Posterior vena cava (tissue), 2 donors: ENCODE data around the gene CC2D1B. TPM values are rescaled to one million over a fixed set of nuclear protein-coding genes. Genes with fewer than 3 reads are reported as not detected.

Experiments used
- DNase-seq: peaks from one replicate; pipeline ENCODE4 v3.0.0-alpha.2; 2020; ENCODE audit warnings: low spot score
- intact Hi-C, 2 donors: fragments of 100-400 bp; cut with DNase I; formaldehyde crosslinking; loops; one replicate each; pipeline versions ENCODE4 v1.14.1 to v1.14.2; 2022 to 2023
- total RNA-seq, 2 donors: library from RNA; stranded (reverse); fragmentation: NEBNext Ultra II Directional; extraction: Animal tissue kit (Norgen Biotek cat#: 25700); gene quantifications; one replicate each; pipeline ENCODE4 v1.2.1, GENCODE V29; 2021
- donor health status: DM: yes; HTN: yes; CAD: no.
- donor health status: DM: yes; HTN: yes; CAD: no.

Gene CC2D1B
- total RNA-seq, 2 donors from 2014 or later = 19.9 to 23.2 TPM

DNA sequence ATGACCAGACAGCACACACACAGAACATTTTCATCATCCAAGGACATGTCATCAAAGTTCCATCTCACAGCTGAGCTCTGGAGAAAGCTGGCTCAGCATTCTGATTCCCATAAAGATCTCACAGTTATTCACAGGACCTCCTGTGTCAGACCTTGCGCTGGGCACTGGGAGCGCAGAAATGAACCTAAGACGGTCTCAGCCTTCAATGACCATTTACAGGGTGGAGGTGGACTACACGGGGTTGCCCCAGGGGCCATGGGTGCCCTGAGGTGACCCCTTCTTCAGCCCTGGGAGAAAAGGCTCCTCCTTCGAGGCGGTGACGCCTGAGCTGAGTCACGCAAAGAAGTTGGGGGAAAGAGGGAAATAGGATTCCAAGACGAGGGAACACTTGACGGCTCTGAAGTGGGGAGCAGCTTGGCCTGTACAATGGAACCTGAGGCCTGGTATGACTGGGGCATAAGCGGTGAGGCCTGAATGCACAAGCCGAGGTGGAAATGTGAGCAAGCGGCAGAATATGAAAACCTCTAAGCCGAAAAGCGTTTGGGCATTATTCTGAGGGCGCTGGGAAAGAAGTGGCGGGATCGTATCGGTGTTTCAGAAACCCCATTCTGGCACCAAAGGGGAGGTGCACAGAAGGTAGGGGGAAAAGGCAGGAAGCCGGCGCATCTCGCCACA, 797 bp downstream of the CC2D1B start:
- peak; percentile 90 for DNase-seq
- intact Hi-C loops = no loop called here

DNA sequence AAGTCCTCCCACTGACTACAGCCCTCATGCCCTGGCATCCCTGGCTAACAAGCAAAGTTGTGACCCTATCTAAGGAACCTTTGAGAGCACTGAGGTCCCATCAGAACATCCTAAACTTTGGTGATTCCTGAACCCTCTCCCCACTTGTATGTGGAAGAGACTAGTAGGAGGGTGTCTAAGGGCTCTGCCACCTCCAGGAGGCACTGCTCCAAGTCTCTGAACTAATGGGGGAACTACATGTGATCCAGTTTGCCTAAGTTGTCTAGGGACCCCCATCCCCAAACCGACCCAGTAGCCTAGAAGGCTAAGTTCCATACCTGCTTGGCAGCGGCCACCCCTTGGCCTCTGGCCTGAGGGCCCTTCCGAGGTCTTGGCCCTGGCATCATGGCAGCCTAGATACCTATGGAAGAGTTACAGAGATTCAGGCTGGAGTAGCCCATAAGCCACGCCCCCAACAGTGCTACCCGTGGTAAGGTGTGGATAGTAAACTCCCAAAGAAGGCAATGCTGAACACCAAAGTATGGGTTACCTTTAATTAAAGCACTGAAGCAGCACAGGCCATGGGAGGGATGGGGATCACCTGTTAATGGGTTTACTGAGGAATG, 1.7 kb downstream of the CC2D1B start:
- intact Hi-C loops = no loop called here

DNA sequence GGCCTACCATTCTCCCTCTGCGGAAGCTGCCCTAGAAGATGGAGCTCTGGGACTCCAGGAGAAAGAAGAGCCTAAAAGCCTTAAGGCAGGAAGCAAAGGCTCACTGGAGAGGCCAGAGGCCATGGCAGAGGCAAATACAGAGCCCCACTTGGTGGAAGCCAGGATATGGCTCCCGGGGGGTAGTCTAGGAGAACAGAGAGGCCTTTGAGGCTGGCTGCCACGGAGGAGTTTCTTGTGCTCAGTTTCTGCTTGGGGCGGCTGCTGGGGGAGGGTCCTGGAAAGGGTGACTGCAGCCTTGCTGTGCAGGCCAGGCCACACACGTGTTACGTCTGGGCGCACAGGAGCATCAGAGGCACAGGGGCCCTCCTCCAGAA, 5.4 kb downstream of the CC2D1B start:
- intact Hi-C loops = no loop called here
- DNase-seq = no peak

More for the DNA sequence above, 1.7 kb downstream of the CC2D1B start:
- no peak for DNase-seq

DNA sequence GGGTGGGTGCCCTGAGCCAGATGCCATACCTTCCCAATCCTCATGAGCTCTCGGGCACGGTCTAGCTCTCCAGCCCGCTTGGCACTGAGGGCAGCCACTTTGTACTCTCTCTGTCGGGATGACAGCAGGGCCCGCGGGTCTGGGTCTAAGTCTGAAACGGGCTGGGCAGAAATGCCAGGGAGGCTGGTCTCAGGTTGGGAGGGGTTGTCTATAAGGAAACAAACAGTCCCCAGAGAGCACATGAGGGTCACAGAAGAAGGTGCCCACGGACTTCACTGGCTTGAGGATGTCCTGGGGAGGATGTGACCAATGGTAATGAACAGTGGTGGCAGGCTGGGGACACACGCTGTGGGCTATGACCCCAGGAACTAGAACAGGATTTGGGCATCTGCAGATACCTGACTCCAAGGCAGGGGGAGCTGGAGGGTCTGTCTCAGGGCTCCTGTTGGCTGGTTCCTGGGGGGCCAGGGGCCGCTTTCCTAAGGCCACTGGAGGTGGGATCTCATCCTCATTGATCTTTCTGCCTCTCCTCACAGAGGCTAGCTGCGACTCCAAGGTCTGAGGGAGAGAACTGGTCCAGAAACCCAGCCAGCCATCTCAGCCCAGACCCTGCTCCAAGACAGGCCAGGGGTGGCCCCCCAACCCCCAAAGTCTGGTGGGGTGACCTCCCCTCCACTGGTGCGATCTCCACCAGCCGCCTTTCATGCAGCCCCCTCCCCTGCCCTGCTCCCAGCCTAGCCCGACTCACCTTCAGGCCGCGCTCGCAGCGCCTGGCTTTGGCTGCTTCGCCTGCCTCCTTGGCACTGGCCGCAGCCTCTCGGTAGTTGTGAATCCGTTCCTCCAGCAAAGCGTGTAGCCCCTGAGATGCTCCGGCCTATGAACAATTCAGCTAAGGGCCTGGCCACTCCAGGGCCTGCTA, 6.1 kb downstream of the CC2D1B start:
- DNase-seq = no peak
- intact Hi-C loops = no loop called here

GRCh38 chr1:52358851-52359497, 7.0 kb downstream of the CC2D1B start:
- intact Hi-C loops = no loop called here
- no peak for DNase-seq

DNA sequence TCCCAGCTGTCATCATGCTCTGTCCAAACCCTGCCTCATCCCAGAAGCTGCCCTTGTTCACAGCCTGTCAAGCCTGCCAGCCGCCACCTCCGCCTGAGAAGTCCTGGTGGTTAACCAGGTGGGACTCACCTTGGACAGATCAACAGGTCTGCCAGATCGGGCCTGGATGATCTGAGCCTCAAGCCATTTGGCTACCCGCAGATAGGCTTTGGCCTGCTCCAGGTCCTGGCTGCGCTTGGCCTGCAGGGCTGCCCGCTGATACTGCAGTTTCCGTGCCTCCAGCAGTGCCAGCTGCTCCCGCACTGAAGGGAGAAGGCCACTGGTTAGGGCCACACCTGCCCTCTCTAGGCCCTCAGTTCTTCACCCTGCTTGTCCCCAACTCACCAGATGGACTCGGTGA, 8.6 kb downstream of the CC2D1B start:
- intact Hi-C loops = no loop called here
- DNase-seq = no peak

DNA sequence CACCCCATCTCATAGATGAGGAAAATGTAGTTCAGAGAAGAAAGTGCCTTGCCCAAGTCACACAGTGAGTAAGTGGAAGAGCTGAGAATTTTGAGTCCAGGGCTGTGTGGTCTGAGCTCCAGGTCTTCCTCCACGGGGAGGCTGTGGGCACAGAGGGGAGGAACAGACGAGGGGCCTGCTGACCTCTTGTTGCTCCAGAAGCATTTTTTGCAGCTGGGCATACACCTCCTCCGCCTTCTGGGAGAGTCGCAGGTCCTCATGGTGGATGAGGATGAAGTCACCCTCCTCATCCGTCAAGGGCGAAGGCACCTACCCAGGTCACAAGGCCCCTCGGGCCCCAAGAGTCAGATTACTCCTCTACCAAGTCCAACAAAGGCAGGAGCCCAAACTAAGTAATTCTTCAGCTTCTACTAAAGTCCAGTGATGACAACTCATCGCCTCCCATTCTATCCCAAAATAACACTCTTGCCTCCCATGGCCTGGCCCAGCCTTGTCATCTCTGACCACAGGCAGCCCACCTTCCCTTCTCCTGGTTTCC, 9.1 kb downstream of the CC2D1B start:
- DNase-seq = no peak
- intact Hi-C loops = no loop called here

DNA sequence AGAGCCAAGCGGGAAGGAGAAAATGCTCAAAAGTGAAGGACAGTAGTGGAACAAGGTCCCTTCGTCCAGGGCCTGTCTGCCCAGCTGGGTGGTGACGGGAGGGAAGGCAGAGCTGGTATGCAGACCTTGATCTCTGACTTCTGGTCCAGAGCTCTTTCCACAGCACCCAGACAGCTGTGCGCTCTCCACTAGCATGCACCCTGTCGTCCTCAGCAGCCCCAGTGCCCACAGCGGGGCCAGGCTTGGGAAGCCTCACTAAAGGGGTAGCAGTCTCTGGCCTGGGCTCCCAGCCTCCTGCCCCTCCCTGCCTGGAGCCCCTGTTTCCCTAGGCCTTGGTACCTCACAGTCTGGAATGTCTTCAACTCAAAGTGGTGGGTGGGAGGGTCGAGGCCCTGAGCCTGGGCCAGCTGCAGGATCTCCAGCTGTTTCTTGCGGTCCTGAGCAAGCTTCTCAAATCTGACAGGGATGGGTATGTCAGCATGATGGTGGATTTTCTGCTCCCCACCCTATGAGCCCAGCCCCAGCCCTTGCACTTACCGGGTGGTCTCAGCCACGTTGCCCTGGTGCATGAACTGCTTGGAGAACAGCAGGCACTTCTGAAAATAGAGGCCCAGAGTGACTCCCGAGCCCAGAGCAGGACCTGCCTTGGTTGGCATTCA, 10.0 kb downstream of the CC2D1B start:
- no peak for DNase-seq
- intact Hi-C loops = no loop called here

DNA sequence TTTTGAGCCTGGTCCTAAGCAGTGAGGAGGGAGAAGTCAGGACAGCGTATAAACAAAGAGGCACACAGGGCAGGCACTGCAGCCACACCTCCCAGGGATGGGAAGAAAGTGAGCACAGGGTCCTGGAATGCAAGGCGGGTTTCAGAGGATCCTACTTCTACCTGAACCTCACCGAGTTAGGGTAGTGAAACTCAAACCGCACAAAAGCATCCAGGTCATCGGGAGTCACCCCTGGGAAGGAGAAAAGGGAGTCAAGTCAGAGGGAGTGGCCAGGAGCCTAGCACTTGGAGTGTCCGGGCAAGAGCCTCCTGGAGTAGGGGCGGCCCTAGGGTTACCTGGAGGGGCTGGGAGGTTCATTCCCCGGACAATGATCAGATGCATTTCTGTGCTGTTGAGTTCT, 10.6 kb downstream of the CC2D1B start:
- DNase-seq = no peak
- intact Hi-C loops = no loop called here

DNA sequence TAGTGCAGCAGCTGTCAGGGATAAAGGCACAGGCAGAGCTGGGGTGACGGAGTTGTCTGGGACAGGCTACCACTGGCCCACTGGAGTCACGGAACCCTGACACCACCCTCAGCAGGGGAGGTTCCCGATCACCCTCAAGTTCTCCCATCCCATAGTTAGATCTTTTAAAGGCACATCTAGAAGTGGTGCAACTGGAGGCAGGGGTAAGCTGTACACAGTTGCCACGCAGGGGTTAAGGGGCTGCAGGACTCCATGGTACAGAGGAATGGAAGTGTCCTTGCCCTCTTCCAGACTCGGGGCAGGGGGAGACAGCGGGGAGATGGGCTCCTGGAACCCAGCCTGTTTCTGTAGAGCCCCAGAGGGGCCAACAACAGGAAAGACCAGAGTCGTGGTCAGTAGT, 13.3 kb downstream of the CC2D1B start:
- no peak for DNase-seq
- intact Hi-C loops = no loop called here

DNA sequence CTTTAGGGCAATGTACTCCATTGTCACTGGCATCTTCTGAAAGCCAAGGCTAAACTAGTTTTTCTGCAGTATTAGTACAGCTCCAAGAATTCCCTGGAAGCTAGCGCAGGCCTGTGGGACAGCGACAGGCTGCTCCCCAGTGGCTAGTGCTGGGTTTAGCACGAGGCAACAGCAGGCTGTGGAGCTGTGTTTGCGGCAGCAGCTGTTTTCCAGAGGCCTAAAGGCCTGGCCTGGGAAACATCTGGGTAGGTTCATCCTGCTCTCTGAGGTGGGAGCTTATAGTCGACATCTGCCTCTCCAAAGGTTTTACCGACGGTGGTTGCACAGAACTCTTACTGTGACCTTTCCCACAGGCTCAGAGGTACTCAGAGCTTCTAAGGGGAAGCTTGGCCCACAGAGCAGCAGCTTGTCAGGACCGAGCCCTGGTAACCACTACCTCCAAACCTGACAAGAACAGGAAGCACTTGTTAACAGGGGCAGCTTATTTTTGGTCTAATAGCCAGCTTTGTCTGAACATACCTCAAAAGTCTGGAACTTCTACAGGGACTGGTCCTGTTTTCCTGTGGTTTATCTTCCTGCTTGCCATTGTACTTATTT, 17.2 kb downstream of the CC2D1B start:
- intact Hi-C loops = no loop called here
- no peak for DNase-seq

DNA sequence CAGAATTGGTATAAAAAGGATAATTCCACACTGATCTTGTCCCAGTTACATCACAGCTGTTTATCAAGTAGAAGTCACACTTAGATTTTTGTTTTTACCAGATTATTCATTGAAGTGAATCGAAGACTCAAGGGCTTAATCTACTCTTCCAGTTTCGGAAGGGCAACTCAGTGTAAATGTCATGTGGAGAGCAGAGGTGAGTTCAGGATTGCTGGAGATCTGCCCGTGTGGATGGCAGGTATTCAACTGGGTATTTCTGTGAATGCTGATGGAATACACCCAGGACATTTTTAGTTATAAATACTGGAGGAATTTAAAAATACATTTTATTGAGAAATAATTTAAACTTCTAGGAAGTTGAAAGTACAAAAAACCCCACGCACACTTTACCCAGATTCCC, 19.4 kb downstream of the CC2D1B start:
- DNase-seq = no peak
- intact Hi-C loops = no loop called here

GRCh38 chr1:52345252-52345651, 20.8 kb downstream of the CC2D1B start:
- intact Hi-C loops = no loop called here
- DNase-seq = no peak

GRCh38 chr1:52343979-52344378, 22.0 kb downstream of the CC2D1B start:
- intact Hi-C loops = no loop called here
- no peak for DNase-seq

DNA sequence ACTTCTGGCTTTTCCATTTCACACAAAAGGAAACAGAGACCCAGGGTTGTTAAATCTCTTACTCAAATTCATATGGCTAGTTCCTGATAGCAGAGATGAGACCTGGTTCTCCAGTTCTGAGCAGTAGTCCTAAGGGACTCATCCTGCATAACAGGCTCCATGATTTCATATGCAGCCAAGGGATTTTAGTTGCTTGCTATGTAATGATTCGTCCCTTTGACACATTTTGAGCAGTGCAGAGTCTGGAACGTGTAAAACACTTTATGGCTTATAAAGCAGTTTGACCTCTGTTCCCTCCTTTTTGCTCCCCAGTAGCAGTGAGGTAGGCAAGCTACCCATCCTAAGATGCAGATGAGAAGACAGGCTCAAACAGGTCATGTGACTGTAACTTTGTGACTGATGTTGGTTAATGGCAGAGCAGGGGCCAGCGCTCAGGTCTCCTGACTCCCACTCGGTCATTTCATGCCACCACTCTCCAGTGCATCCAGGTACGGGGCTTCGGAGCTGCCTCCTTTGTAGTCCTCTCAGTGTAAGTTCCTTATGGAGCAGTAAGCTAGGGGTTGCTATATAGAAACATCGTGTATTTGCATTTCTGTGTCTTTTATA, 24.2 kb downstream of the CC2D1B start:
- DNase-seq = no peak
- intact Hi-C loops = no loop called here

DNA sequence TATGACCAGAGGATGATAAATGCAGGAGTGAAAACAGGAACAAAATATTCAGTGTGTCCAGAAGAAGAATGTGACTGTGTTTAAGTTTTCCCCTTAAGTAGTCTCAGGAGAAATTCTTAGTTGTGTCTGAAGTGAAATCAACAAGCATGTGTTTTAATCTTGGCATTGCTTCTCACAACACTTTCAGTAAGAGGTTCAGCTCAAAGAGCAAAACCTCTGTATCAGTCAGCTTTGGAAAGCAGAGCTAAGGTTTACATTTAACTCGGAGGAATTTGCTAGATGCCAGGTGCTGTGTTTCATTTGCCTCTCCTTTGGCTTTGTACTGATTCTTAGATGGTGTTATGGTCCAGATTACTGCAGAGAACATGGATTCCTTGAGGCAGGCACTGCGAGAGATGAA, 28.6 kb downstream of the CC2D1B start:
- intact Hi-C loops = no loop called here
- no peak for DNase-seq

DNA sequence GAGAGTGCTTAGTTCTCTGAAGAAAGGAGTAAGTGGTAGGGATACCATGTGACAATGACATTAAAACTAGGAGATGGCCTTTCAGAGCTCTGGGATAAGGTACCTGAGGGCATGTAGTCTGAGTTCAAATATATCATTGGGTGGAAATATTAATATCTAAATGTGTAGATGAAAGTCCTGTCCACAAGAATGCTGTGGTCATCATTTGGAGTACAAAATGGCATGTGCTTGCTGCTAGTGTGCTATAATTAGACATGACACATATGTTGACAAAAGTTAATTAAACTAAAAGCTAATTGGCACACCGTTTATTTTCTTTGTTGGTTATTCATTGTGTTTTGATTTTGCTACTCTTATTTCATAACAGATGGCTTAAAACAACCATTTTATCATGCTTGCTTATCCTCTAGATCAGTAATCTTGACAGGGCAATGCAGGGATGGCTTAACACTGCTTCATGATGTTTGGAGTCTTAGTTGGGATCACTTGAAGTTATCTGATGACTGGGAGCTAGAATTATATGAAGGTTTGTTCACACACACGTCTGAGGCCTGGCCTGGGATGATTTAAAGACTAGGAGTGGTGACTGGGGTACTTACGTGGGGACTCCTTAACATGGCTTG, 31.0 kb downstream of the CC2D1B start:
- intact Hi-C loops = no loop called here
- DNase-seq = no peak

DNA sequence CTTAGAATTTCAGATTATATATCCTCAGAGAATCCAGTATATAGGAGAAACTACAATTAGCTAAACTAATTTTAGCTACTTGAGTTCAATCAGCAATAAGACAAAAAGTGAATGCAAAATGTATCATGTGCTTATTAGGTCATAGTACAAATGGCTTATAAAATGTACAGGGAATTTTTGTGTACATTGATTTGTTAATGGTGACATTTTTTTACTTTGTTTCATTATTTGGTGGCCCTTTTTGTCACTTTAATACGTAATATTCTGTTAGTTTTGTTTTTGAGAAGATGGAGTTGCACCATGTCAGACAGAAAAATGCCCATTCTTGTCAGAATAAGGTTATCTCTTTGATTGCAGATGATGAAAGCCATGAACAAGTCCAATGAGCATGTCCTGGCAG, 33.6 kb downstream of the CC2D1B start:
- DNase-seq = no peak
- intact Hi-C loops = no loop called here
